Mucosa of rectum (tissue), 2 donors: Measurements from ENCODE around the gene RRN3.
"Not testable (repeated sequence)": the region's sequence is repeated elsewhere in the genome, so short reads cannot be mapped to it uniquely, and the experiment has no call there.

Experiments used
- H3K27ac ChIP-seq, 2 donors: one replicate each; pipeline ENCODE4 v1.7.0; 2013; ENCODE audit warnings: inconsistent platforms in 2 of 2, low read depth in 2 of 2, low read length in 2 of 2
- H3K27me3 ChIP-seq, 2 donors: one replicate each; pipeline ENCODE4 v1.7.0; 2013; ENCODE audit warnings: low read length in 2 of 2; ENCODE audit not compliant: control insufficient read depth in 2 of 2, insufficient read depth in 2 of 2
- H3K36me3 ChIP-seq, 2 donors: one replicate each; pipeline ENCODE4 v1.7.0; 2013; ENCODE audit warnings: low read length in 2 of 2; ENCODE audit not compliant: control insufficient read depth in 2 of 2, insufficient read depth in 2 of 2
- H3K4me1 ChIP-seq, 2 donors: one replicate each; pipeline ENCODE4 v1.7.0; 2013; ENCODE audit warnings: low read length in 2 of 2, mild to moderate bottlenecking in 1 of 2; ENCODE audit not compliant: control insufficient read depth in 2 of 2, insufficient read depth in 2 of 2
- H3K4me3 ChIP-seq, 2 donors: one replicate each; pipeline ENCODE4 v1.7.0; 2013; ENCODE audit warnings: low read length in 2 of 2
- H3K9ac ChIP-seq, 2 donors: one replicate each; pipeline ENCODE4 v1.7.0; 2013; ENCODE audit warnings: low read length in 2 of 2, low read depth in 1 of 2, mild to moderate bottlenecking in 1 of 2
- H3K9me3 ChIP-seq, 2 donors: one replicate each; pipeline ENCODE4 v1.7.0; 2013; ENCODE audit warnings: low read length in 2 of 2; ENCODE audit not compliant: control insufficient read depth in 2 of 2
- donor health status: healthy.
- donor health status: Normal muscosa, but diverticular disease.

RRN3 gene, protein sequence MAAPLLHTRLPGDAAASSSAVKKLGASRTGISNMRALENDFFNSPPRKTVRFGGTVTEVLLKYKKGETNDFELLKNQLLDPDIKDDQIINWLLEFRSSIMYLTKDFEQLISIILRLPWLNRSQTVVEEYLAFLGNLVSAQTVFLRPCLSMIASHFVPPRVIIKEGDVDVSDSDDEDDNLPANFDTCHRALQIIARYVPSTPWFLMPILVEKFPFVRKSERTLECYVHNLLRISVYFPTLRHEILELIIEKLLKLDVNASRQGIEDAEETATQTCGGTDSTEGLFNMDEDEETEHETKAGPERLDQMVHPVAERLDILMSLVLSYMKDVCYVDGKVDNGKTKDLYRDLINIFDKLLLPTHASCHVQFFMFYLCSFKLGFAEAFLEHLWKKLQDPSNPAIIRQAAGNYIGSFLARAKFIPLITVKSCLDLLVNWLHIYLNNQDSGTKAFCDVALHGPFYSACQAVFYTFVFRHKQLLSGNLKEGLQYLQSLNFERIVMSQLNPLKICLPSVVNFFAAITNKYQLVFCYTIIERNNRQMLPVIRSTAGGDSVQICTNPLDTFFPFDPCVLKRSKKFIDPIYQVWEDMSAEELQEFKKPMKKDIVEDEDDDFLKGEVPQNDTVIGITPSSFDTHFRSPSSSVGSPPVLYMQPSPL

DNA sequence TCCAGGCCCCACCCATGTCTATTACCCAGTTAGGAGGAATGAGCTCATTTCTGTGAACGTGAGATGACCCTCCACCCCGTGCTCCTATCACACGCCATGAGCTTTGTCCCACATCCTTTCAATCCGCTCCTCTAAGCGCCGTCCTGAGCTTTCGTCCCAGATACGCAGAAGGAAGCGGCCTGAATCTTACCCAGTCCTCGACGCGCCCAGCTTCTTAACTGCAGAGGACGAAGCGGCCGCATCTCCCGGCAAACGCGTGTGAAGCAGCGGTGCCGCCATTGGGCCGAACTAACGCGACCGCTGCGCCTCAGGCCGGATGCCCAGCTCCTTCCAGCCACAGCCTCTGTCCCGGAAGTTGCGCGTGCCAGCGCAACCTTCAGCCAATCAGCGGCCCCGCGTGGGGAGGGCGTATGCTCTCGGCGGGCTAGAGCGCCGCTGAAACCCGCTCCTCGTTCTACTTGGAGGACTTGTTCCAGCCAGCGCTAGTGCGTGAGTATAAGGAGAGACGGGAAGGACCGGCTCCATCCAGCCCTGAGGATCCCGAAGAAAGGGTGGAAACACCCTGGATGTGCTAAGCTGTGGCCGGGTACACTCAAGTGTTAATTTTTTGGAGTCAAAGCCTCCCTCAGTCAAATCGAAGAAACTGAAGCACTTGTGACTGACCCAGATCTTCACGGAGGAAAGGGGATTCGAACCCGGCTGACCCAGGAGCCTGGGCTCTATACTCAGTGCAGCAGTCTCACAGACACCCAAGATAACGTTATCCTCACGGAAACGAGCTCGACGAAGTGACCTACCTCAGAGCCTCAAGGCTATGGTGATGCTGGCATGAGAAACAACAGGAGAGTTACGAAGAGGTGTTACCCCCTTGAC lies at the start of gene RRN3:
Gene RRN3 (minus strand): TSS at position 318 of the 873 bp plus-strand sequence. CDS start 39 bp downstream, at position 279.
- not testable (repeated sequence) for H3K4me1 ChIP-seq, H3K27me3 ChIP-seq, H3K36me3 ChIP-seq, H3K9me3 ChIP-seq
- peak within 1 kb of the TSS; percentile 74 to 95 for H3K4me3 ChIP-seq
- H3K9ac ChIP-seq = peak within 1 kb of the TSS; percentile 69 to 87
- H3K27ac ChIP-seq = peak within 1 kb of the TSS; percentile 72 to 81

DNA sequence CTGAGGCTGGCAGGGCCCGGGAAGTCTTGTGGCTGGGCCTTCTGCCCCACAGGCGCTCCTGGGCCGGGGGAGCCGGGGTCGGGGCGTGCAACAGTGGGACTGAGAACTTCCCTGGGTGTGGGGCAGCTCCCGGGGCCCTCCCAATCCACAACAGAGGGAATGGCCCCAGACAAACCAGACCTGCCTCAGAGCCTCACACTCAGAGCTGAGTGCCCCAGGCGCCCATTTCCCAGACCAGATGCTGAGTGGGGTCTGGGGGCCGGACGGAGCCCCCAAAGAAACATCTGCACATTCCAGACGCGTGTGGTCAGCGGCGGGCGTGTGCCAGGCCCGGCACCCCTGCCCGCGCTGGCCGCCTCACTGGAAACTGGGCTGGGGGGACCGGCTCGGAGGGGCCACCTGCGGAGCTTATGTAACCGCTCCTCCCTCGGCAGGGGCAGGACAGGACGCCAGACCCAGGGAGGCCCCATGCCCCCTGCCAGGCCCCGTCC lies 49.6 kb upstream of the RRN3 start:
- H3K4me3 ChIP-seq, H3K27me3 ChIP-seq, H3K9ac ChIP-seq, H3K36me3 ChIP-seq, H3K4me1 ChIP-seq, H3K9me3 ChIP-seq: not testable (repeated sequence)
- peak overlapping the region in 1 of 2 donors; percentile 48 for H3K27ac ChIP-seq

DNA sequence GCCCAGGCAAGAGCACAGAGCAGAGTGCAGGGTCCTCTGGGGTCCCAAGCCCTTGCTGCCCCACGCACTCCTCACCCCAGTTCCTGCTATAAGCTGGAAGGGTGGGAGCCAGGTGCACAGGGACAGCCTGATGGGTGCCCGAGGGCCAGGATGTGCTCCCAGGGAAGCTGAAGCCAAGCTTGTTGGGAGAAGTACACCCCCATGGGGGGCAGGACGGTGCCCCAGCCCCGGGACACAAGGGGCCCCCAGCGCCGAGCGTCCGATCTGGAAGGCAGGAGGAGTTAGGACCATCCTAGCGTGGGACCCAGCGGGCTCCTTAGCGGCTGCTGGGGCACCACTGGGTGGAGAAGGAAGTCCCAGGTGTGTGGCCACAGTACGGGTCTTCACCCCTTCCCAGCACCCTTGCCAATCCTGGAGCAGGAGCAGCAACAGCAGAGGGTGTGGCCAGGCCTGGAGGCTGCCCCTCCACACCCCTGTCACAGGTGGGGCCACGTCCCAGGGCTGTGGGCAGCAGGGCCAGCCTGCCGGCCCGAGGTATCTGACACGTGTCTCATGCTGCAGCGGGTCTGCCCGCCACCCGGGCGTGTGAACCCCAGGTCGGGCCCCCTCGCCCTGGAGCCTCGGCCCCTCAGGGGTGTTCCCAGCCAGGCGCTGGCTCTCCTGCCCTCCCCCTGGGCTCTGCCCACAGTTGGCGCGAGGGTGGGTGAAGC lies 49.0 kb upstream of the RRN3 start:
- not testable (repeated sequence) for H3K4me3 ChIP-seq, H3K4me1 ChIP-seq, H3K36me3 ChIP-seq, H3K27me3 ChIP-seq, H3K9ac ChIP-seq, H3K9me3 ChIP-seq
- H3K27ac ChIP-seq = peak overlapping the region in 1 of 2 donors; percentile 48

DNA sequence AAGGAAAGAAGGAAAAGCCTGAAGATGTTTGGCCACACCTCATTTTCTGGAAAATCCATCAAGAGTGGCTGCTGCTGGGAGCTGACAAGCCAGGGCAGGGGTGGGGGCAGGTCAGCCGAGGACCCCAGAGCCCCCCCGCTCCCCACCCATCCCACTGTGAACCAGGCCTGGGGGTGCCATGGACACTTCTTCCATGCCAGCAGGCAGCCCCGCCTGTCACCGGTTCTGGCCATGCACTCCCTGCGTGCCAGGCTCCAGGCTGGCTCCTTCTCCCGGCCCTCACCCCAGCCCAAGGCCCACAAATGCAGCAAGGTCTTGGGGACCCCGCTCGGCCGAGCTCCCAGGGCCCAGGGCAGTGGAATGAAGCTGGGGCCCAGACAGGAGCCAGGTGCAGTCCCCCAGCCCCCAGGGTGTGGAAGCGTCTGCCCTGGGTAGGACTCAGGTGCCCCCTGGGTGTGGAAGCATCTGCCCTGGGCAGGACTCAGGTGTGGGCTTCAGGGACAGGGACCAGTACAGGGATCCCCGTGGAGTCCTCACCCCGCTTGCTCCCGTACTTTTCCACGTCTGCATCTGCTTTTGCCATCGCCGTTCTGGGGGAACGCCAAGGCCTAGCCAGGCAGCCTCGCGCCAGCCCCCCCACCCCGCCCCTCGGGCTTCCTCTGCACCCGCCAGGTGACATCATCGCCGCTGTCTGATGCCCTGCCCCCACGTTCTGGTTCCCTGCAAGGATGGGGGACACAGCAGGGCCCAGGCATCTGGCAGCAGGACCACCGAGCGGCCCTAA lies 48.2 kb upstream of the RRN3 start:
- not testable (repeated sequence) for H3K4me3 ChIP-seq, H3K36me3 ChIP-seq, H3K27me3 ChIP-seq, H3K9ac ChIP-seq, H3K27ac ChIP-seq, H3K9me3 ChIP-seq, H3K4me1 ChIP-seq

DNA sequence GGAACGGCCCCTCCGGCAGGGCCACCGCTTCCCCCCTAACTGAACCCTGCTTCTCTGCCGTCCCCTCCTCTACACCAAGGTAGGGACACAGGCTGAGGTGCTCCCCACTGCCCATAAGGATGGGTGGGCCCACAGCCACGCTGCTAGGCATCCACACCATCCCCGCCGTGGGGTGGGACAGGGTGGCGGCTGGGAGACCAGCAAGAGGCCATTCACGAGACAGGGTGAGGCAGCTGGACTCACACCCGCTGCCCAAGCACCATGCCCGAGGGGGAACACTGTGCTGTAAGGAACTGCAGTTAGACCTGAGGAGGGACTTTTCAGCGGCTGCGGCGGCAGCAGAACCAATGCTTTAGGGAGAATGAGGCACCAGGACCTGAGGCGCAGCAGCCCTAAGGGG lies 47.5 kb upstream of the RRN3 start:
- H3K9ac ChIP-seq = no peak overlapping the region
- no peak overlapping the region for H3K4me3 ChIP-seq
- no peaks in the 10 kb centered on the region for H3K9me3 ChIP-seq
- no peaks in the 10 kb centered on the region for H3K27me3 ChIP-seq
- no peaks in the 10 kb centered on the region for H3K36me3 ChIP-seq
- no peak overlapping the region for H3K27ac ChIP-seq
- peaks cover 0 to 2% of the 10 kb centered on the region in 2 donors for H3K4me1 ChIP-seq

DNA sequence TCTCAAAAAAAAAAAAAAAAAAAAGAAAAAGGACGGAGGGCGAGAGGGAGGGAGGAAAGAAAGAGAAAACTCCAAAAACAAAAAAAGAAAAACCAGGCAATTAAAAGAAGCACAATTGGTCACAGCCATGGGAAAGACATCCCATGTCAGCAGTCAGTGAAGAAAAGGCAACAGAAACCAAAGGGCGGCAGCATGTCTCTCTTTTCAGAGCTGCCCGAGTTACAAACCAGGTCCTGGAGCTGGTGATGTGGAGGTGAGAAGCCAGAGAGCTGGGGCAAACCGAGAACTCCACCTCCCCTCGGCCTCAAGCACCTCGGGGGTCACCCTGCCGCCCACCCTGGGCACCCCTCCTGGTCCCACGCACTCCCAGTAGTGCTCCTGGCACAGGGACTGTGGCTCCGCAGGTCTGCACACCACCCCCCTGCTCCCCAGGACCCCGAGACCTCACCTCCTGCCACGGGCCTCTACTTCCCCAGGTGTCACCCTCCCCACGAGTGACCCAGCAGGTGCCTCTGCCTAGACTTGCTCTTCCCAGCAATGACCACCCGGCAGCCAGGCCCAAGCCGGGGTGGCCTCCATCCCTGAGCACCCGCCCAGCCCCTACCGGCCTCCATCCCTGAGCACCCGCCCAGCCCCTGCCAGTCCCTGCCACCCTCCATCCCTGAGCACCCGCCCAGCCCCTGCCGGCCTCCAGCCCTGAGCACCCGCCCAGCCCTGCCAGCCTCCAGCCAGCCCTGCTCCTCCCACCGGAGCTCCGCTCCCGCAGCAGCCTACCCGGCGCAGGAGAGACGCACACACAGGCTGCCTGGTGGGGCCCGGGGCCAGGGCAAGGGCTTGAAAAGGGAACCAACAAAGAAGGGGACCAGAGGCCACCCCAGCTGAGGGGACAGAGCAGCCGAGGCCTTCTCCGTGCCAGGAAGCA lies 46.6 kb upstream of the RRN3 start:
- H3K27ac ChIP-seq = not testable (repeated sequence)

DNA sequence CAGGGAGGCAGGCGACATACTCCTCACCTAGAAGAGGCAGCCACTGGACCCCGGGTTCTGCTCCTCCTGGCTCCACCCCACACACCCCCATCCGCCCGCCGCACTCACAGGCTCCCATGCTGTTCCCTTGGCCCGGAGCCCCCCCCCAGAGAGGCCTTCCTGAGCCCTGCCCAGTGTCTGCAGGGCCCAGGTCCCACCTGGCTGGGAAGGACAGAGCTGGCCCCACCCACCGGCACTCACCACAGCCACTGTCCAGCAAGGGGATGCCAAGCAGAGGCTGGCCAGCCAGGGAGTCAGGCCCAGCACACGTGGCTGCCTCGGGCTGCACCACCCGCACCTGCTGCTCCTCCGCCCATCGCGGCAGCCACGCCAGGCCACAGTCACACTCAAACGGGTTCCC lies 43.4 kb upstream of the RRN3 start:
- not testable (repeated sequence) for H3K4me3 ChIP-seq, H3K36me3 ChIP-seq, H3K27ac ChIP-seq, H3K27me3 ChIP-seq, H3K4me1 ChIP-seq, H3K9me3 ChIP-seq, H3K9ac ChIP-seq

More for the DNA sequence above, 46.6 kb upstream of the RRN3 start:
- H3K36me3 ChIP-seq, H3K9me3 ChIP-seq, H3K27me3 ChIP-seq, H3K4me1 ChIP-seq, H3K9ac ChIP-seq, H3K4me3 ChIP-seq: not testable (repeated sequence)

DNA sequence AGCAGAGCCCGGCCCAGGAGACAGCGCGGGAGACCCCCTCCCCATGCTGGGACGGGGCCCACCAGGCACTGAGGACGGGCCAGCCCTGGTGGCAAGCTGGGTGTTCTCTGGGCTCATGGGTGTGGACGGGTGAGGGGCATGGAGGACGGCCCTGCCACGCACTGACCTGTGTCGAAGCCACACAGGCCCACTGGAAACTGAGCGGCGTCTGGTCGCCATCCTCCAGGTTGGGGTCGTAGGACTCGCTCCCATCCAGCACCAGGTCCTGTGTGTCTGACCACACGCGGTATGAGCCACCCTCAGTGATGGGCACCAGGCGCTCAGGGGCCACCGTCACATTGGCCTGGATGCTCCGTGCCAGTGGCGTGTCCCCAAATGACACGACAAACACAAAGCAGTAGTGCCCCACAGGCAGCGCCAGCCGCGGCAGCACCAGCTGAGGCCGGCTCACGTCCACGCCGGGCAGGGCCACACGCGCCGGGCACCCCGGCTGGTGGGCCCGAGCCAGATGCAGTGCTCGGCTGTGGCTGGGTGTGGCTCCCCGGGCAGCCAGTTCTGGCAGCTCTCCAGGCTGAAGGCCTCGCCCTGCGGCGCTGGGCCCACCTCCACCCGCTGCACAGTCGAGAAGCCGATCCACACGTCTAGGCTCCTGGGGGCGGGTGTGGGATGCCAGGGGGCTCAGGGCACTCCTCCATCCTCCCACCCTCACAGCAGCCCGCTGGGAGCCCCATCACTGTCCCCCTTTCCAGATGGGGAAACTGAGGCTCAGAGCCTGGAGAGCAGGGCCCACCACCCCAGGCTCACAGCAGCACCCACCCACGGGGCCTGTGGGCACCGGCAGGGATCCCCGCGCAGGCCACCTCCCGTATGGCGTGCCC lies 41.6 kb upstream of the RRN3 start:
- not testable (repeated sequence) for H3K4me1 ChIP-seq, H3K9me3 ChIP-seq, H3K9ac ChIP-seq, H3K27me3 ChIP-seq, H3K36me3 ChIP-seq, H3K27ac ChIP-seq, H3K4me3 ChIP-seq
